Smooth muscle cell (in vitro differentiated cells): Measurements from ENCODE around the gene TMPRSS3. TPM values are rescaled to one million over a fixed set of nuclear protein-coding genes. Genes with fewer than 3 reads are reported as not detected.

Experiments used
- DNase-seq: peaks from one replicate; lab custom pipeline; 2025; ENCODE audit not compliant: unreplicated experiment; lab: John Stamatoyannopoulos, UW
- H2AFZ ChIP-seq: fragments of 200-600 bp; sonication (generic); 2 replicates; pipeline ENCODE4 v1.6.0; 2016; ENCODE audit warnings: antibody characterized with exemption, low read depth, mild to moderate bottlenecking
- H3F3A ChIP-seq: fragments of 200-600 bp; sonication (generic); 2 replicates; pipeline ENCODE4 v1.6.0; 2017; ENCODE audit warnings: antibody characterized with exemption, low read depth
- H3K27ac ChIP-seq: fragments of 200-600 bp; sonication (generic); 2 replicates; pipeline ENCODE4 v1.5.1; 2016; ENCODE audit warnings: low read depth, mild to moderate bottlenecking
- H3K27me3 ChIP-seq: fragments of 200-600 bp; sonication (generic); 2 replicates; pipeline ENCODE4 v1.6.1; 2016; ENCODE audit warnings: low read depth, mild to moderate bottlenecking
- H3K36me3 ChIP-seq: fragments of 200-600 bp; sonication (generic); 2 replicates; pipeline ENCODE4 v1.5.1; 2016; ENCODE audit warnings: low read depth
- H3K4me1 ChIP-seq: fragments of 200-600 bp; sonication (generic); 2 replicates; pipeline ENCODE4 v1.5.1; 2016; ENCODE audit warnings: low read depth
- H3K4me2 ChIP-seq: fragments of 200-600 bp; sonication (generic); 2 replicates; pipeline ENCODE4 v1.6.0; 2016; ENCODE audit warnings: mild to moderate bottlenecking
- H3K4me3 ChIP-seq: fragments of 200-600 bp; sonication (generic); 2 replicates; pipeline ENCODE4 v1.5.1; 2016; ENCODE audit warnings: mild to moderate bottlenecking
- H3K79me2 ChIP-seq: fragments of 200-600 bp; sonication (generic); 2 replicates; pipeline ENCODE4 v1.6.0; 2016; ENCODE audit warnings: low read depth, mild to moderate bottlenecking
- H3K9ac ChIP-seq: fragments of 200-600 bp; sonication (generic); 2 replicates; pipeline ENCODE4 v1.6.0; 2016; ENCODE audit warnings: low read depth
- H3K9me3 ChIP-seq: fragments of 200-600 bp; sonication (generic); replicated peaks from 2 replicates; pipeline ENCODE4 v1.5.1; 2016; ENCODE audit warnings: low read depth
- H4K20me1 ChIP-seq: fragments of 200-600 bp; sonication (generic); 2 replicates; pipeline ENCODE4 v1.6.0; 2016; ENCODE audit warnings: low read depth
- CTCF ChIP-seq: fragments of 200-600 bp; sonication (generic); IDR thresholded peaks from 2 replicates; pipeline ENCODE4 v1.5.1; 2017; ENCODE audit warnings: borderline replicate concordance, mild to moderate bottlenecking, antibody characterized with exemption; ENCODE audit not compliant: insufficient read depth, poor library complexity, severe bottlenecking
- WGBS: methylation state at CpG from one replicate; pipeline ENCODE4 v1.1.7; 2016; ENCODE audit warnings: low lambda C conversion rate; 5-methylcytosine and 5-hydroxymethylcytosine counted together
- polyA plus RNA-seq: library from polyadenylated mRNA; unstranded; fragments of >200 nt; fragmentation: Nextera tagmentation; extraction: Ambion mirVana; gene quantifications from 2 replicates; pipeline ENCODE4 v1.2.1, GENCODE V29; 2016
- total RNA-seq: library from RNA; depleted of rRNA; stranded (reverse); fragments of >200 nt; gene quantifications from 2 replicates; pipeline ENCODE4 v1.2.3, GENCODE V29; 2014

Gene TMPRSS3
- total and polyA plus RNA-seq, 2 experiments from 2014 or later, result not detected

- peaks cover 4% of the 10 kb centered on the region for H3K9me3 ChIP-seq
- H3K9ac ChIP-seq, result no peak within 1 kb of the TSS
- H3K27ac ChIP-seq, result no peak within 1 kb of the TSS
- H4K20me1 ChIP-seq, result no peaks in the 10 kb centered on the region
- TF ChIP-seq CTCF, result no peak
- DNase-seq, result no peak
- H3K36me3 ChIP-seq, result no peaks in the 10 kb centered on the region
- H3K27me3 ChIP-seq, result no peaks in the 10 kb centered on the region
- no peaks in the 10 kb centered on the region for H3K4me1 ChIP-seq
- no peak within 1 kb of the TSS for H2AFZ ChIP-seq
- WGBS, result 92% methylated on average over 13 of the region's 13 CpGs
- H3F3A ChIP-seq, result no peaks in the 10 kb centered on the region
- no peak within 1 kb of the TSS for H3K4me2 ChIP-seq
- H3K4me3 ChIP-seq, result no peak within 1 kb of the TSS
- no peaks in the 10 kb centered on the region for H3K79me2 ChIP-seq
Observed at GRCh38 chr21:42350927-42351426, 44.9 kb downstream of the TMPRSS3 start, which contains the start of gene TFF2. TSS of gene TFF2 (minus strand) at chr21:42350994. CDS start at chr21:42350957, 37 bp downstream.

- no peak for DNase-seq
Observed at GRCh38 chr21:42350318-42350910, 45.4 kb downstream of the TMPRSS3 start.

GRCh38 chr21:42349420-42350317 is 46.2 kb downstream of the TMPRSS3 start:
- TF ChIP-seq CTCF, result no peak
- no peak overlapping the region for H3K27ac ChIP-seq

More at GRCh38 chr21:42350318-42350910, 45.4 kb downstream of the TMPRSS3 start:
- Histone ChIP-seq H3K4me1 (no peaks in the 10 kb centered on the region), H3K36me3 (no peaks in the 10 kb centered on the region), H3K79me2 (no peaks in the 10 kb centered on the region), H4K20me1 (no peaks in the 10 kb centered on the region), H3K27me3 (no peaks in the 10 kb centered on the region), H3F3A (no peaks in the 10 kb centered on the region), H3K9ac (no peak overlapping the region), H3K4me2 (no peak overlapping the region), H3K4me3 (no peak overlapping the region), H3K27ac (no peak overlapping the region), H3K9me3 (peaks cover 4% of the 10 kb centered on the region), H2AFZ (no peak overlapping the region)
- 88% methylated on average over 11 of the region's 11 CpGs for WGBS
- no peak for TF ChIP-seq CTCF

More at GRCh38 chr21:42349420-42350317, 46.2 kb downstream of the TMPRSS3 start:
- Histone ChIP-seq H3K4me2 (no peak overlapping the region), H3K36me3 (no peaks in the 10 kb centered on the region), H3K4me1 (no peaks in the 10 kb centered on the region), H3K27me3 (no peaks in the 10 kb centered on the region), H4K20me1 (no peaks in the 10 kb centered on the region), H3K9ac (no peak overlapping the region), H3K79me2 (no peaks in the 10 kb centered on the region), H3F3A (no peaks in the 10 kb centered on the region), H3K4me3 (no peak overlapping the region), H2AFZ (no peak overlapping the region), H3K9me3 (peaks cover under 1% of the 10 kb centered on the region)
- DNase-seq, result no peak
- 74% methylated on average over 14 of the region's 14 CpGs for WGBS
